ENCODE results near the gene GTF2IRD1. TPM values are rescaled to one million over a fixed set of nuclear protein-coding genes. Genes with fewer than 3 reads are reported as not detected.
"Not testable (repeated sequence)": the region's sequence is repeated elsewhere in the genome, so short reads cannot be mapped to it uniquely, and the experiment has no call there.

GTF2IRD1 gene, protein sequence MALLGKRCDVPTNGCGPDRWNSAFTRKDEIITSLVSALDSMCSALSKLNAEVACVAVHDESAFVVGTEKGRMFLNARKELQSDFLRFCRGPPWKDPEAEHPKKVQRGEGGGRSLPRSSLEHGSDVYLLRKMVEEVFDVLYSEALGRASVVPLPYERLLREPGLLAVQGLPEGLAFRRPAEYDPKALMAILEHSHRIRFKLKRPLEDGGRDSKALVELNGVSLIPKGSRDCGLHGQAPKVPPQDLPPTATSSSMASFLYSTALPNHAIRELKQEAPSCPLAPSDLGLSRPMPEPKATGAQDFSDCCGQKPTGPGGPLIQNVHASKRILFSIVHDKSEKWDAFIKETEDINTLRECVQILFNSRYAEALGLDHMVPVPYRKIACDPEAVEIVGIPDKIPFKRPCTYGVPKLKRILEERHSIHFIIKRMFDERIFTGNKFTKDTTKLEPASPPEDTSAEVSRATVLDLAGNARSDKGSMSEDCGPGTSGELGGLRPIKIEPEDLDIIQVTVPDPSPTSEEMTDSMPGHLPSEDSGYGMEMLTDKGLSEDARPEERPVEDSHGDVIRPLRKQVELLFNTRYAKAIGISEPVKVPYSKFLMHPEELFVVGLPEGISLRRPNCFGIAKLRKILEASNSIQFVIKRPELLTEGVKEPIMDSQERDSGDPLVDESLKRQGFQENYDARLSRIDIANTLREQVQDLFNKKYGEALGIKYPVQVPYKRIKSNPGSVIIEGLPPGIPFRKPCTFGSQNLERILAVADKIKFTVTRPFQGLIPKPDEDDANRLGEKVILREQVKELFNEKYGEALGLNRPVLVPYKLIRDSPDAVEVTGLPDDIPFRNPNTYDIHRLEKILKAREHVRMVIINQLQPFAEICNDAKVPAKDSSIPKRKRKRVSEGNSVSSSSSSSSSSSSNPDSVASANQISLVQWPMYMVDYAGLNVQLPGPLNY
- total RNA-seq (2012; rRNA removed) = 5.2 and 5.8 TPM in 2 replicates

DNA sequence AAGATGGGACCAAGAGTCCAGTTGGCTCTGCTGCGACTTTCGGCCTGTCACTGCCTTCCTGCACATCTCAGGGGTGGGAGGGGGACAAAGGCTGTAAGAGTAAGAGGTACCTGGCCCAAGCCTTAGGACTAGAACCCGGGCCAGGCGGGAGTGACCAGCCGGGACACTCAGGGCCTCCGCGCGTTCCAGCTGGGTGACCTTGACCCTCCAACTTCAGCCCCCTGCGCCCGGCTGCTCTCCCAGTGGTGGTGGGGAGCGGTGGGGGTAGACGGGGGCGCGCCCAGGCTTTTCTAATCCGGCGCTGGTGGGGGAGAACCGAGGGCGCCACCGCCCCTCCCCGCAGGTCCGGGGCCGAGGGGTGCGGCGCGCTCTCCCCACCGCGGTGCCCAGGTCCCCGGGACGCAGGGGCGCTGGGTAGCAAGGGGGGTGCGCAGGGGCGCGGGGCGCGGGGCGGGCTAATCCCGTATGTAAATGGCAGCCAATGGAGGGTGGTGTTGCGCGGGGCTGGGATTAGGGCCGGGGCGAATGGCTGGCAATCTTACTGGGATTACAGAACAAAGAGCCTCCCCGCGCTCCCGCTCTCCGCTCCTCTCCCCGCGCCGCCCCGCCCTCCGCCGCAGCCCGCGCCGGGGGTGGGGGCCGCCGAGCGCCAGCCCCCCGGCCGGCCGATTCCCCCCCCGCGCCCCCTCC lies at the start of gene GTF2IRD1:
Gene GTF2IRD1, plus strand, starts transcription at position 585 of the 690 bp plus-strand sequence. CDS start 54,175 bp downstream, outside the sequence.
- Histone ChIP-seq H3K9me3 (replicated peaks; ENCODE audit: low read length) (no peaks in the 10 kb centered on the region), H3K4me3 (ENCODE audit: low read length) (peak within 1 kb of the TSS; percentile 83), H3K9ac (ENCODE audit: low read depth, low read length) (peak within 1 kb of the TSS; percentile 93), H3K36me3 (ENCODE audit: insufficient read depth, low read length) (no peaks in the 10 kb centered on the region), H3K4me1 (ENCODE audit: control insufficient read depth, insufficient read depth, low read length) (peaks cover 45% of the 10 kb centered on the region), H3K27me3 (ENCODE audit: control insufficient read depth, insufficient read depth, low read length) (no peaks in the 10 kb centered on the region), H3K4me2 (ENCODE audit: low read length) (peak within 1 kb of the TSS; percentile 99)

DNA sequence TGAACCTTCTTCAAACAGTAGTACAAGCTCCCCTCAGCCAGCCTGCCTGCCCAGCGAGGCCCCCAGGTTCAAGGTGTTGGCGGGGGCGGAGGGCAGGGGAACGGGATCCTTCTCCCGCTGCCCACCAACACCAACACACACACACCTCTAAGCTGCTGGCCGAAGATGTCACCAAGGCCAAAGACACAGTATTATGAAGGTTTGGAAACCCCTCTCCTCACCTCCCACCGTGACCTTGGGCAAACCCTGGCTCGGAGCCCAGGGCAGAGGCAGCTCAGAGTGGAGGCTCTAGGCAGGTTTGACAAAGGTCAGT lies 49.4 kb upstream of the GTF2IRD1 start:
- H3K27me3 ChIP-seq (ENCODE audit: control insufficient read depth, insufficient read depth, low read length) = no peaks in the 10 kb centered on the region
- H3K4me3 ChIP-seq (ENCODE audit: low read length) = no peak overlapping the region
- H3K4me1 ChIP-seq (ENCODE audit: control insufficient read depth, insufficient read depth, low read length) = no peaks in the 10 kb centered on the region
- no peaks in the 10 kb centered on the region for H3K9me3 ChIP-seq (replicated peaks; ENCODE audit: low read length)
- peaks cover 34% of the 10 kb centered on the region for H3K36me3 ChIP-seq (ENCODE audit: insufficient read depth, low read length)
- H3K4me2 ChIP-seq (ENCODE audit: low read length) = no peak overlapping the region
- no peak overlapping the region for H3K9ac ChIP-seq (ENCODE audit: low read depth, low read length)

DNA sequence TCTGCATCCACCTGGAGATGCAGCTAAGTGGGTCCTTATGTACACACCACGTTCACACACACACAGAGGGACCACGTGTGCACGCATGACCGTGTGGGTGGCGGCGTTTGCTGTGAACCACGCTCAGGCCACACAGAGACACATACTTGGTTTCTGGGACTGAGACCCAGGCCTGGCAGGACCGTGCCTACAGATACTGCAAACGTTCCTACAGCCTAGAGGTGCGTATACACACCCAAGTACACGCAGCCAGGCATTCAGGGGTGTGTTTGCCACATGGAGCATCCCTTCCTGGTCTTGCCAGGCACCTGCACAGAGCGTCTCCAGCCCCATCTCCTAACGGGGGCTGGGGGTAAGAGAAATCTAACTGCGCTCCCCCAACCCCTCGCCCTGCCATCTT lies 49.0 kb upstream of the GTF2IRD1 start:
- H3K4me2 ChIP-seq (ENCODE audit: low read length) = no peak overlapping the region
- peaks cover 34% of the 10 kb centered on the region for H3K36me3 ChIP-seq (ENCODE audit: insufficient read depth, low read length)
- no peak overlapping the region for H3K9ac ChIP-seq (ENCODE audit: low read depth, low read length)
- H3K4me3 ChIP-seq (ENCODE audit: low read length) = no peak overlapping the region
- H3K9me3 ChIP-seq (replicated peaks; ENCODE audit: low read length) = no peaks in the 10 kb centered on the region
- H3K4me1 ChIP-seq (ENCODE audit: control insufficient read depth, insufficient read depth, low read length) = no peaks in the 10 kb centered on the region
- no peaks in the 10 kb centered on the region for H3K27me3 ChIP-seq (ENCODE audit: control insufficient read depth, insufficient read depth, low read length)

DNA sequence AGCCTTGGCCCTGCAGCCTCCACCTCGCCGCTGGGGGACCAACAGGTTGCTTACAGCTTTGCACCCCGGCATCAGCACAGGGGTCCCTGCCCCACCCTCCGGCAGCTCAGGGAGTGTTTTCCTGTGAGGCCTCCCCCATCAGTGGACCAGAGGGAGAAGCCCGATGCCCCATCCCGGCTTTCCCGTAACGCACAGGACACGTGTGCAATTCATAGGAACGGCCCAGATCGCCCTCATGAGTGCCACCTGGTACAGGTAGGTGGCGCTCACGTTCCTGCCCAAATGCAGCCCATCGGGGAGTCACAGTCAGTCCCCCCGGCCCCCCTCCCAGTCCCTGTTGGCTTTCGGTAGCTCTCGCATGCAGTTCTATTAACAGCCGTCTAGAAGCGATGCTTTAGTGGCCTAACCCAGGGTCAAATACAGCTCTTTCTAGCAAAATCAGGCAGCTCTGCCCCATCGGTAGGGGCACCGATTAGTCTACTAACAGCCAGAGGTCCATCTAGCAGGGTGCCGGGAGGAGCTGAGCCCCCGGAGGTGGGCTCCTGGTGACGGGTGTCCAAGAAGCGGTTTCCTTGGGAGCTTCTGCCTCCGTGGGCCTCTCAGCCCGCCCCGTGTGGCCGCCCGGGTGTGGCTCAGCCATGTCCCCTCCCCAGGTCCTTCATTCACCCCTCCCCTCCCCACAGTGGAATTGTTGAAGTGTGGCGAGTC lies 48.4 kb upstream of the GTF2IRD1 start:
- H3K9ac ChIP-seq (ENCODE audit: low read depth, low read length) = no peak overlapping the region
- peaks cover 33% of the 10 kb centered on the region for H3K36me3 ChIP-seq (ENCODE audit: insufficient read depth, low read length)
- H3K4me2 ChIP-seq (ENCODE audit: low read length) = no peak overlapping the region
- H3K4me3 ChIP-seq (ENCODE audit: low read length) = no peak overlapping the region
- H3K9me3 ChIP-seq (replicated peaks; ENCODE audit: low read length) = no peaks in the 10 kb centered on the region
- H3K27me3 ChIP-seq (ENCODE audit: control insufficient read depth, insufficient read depth, low read length) = no peaks in the 10 kb centered on the region
- H3K4me1 ChIP-seq (ENCODE audit: control insufficient read depth, insufficient read depth, low read length) = no peaks in the 10 kb centered on the region

DNA sequence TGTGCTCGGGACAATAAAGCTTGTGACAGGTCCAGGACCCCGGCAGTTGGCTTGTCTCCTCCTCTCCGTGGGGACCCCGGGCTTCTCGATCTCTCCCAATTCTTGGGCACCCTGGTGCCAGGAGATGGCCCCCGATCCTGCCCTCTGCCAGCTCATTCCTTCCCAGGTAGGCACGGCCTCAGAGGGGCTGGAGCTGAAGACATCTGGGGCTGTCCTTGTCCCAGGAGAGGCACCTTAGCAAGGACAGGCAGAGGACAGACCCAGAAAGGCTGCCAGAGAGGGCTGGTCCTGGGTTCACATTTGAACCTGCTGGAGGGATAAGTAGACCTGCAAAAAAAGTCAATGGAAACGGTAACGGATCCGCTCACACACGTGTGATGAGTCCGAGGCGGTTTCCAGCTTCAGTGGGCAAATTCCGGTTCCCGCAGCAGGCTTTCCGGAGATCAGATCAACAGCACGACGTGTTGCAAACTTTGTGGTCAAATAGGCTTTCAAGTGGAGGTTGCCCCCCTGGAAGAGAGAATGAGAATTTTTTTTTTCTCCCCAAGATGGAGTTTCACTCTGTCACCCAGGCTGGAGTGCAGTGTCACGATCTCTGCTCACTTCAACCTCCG lies 47.7 kb upstream of the GTF2IRD1 start:
- H3K9ac ChIP-seq (ENCODE audit: low read depth, low read length) = no peak overlapping the region
- no peaks in the 10 kb centered on the region for H3K9me3 ChIP-seq (replicated peaks; ENCODE audit: low read length)
- no peak overlapping the region for H3K4me2 ChIP-seq (ENCODE audit: low read length)
- H3K4me1 ChIP-seq (ENCODE audit: control insufficient read depth, insufficient read depth, low read length) = no peaks in the 10 kb centered on the region
- no peaks in the 10 kb centered on the region for H3K27me3 ChIP-seq (ENCODE audit: control insufficient read depth, insufficient read depth, low read length)
- H3K4me3 ChIP-seq (ENCODE audit: low read length) = no peak overlapping the region
- peaks cover 26% of the 10 kb centered on the region for H3K36me3 ChIP-seq (ENCODE audit: insufficient read depth, low read length)

DNA sequence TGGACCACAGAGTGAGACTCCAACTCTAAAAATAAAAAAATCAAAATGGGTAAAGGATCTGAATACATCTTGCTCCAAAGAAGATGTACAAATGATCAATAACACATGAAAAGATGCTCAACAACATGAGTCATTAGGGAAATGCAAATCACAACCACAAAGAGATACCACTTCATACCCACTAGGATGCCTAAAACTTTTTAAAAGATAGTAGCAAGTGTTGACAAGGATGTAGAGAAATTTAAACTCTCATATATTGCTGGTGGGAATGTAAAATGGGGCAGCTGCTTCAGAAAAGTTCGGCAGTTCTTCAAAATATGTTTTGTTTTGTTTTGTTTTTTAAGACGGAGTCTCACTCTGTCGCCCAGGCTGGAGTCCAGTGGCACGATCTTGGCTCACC lies 45.7 kb upstream of the GTF2IRD1 start:
- H3K4me2 ChIP-seq (ENCODE audit: low read length) = no peak overlapping the region
- H3K27me3 ChIP-seq (ENCODE audit: control insufficient read depth, insufficient read depth, low read length) = no peaks in the 10 kb centered on the region
- H3K4me3 ChIP-seq (ENCODE audit: low read length) = no peak overlapping the region
- no peaks in the 10 kb centered on the region for H3K9me3 ChIP-seq (replicated peaks; ENCODE audit: low read length)
- no peak overlapping the region for H3K9ac ChIP-seq (ENCODE audit: low read depth, low read length)
- no peaks in the 10 kb centered on the region for H3K4me1 ChIP-seq (ENCODE audit: control insufficient read depth, insufficient read depth, low read length)
- peaks cover 14% of the 10 kb centered on the region for H3K36me3 ChIP-seq (ENCODE audit: insufficient read depth, low read length)

DNA sequence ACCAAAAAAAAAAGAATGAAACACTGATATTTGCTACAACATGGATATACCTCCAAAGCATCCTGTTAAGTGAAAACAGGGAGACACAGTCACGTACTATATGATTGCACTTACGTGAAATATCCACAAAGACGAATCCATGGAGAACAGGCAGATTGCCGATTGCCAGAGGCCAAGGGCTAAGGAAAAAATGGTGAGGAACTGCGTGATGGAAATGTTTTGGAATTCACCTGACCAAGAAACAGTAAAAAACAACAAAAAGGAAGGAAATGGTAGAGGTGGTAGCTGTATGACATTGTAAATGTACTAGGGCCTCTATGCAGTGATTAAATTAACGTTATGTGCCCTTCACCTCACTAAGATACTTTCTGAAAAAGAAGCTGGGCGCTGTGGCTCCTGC lies 44.1 kb upstream of the GTF2IRD1 start:
- H3K4me1 ChIP-seq (ENCODE audit: control insufficient read depth, insufficient read depth, low read length) = no peaks in the 10 kb centered on the region
- H3K9ac ChIP-seq (ENCODE audit: low read depth, low read length) = no peak overlapping the region
- H3K4me3 ChIP-seq (ENCODE audit: low read length) = no peak overlapping the region
- H3K36me3 ChIP-seq (ENCODE audit: insufficient read depth, low read length) = peaks cover 6% of the 10 kb centered on the region
- H3K27me3 ChIP-seq (ENCODE audit: control insufficient read depth, insufficient read depth, low read length) = no peaks in the 10 kb centered on the region
- no peak overlapping the region for H3K4me2 ChIP-seq (ENCODE audit: low read length)
- no peaks in the 10 kb centered on the region for H3K9me3 ChIP-seq (replicated peaks; ENCODE audit: low read length)

DNA sequence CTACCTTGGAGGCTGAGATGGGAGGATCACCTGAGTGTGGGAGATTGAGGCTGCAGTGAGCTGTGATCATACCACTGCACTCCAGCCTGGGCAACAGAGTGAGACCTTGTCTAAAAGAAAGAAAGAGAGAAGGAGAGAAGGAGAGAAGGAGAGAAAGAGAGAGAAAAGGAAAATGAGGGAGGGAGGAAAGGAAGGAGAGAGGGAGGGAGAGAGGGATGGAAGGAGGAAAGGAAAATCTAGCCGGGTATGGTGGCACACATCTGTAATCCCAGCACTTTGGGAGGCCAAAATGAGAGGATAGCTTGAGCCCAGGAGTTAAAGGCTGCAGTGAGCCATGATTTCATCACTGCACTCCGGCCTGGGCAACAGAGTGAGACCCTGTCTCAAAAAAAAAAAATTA lies 42.9 kb upstream of the GTF2IRD1 start:
- Histone ChIP-seq H3K27me3 (ENCODE audit: control insufficient read depth, insufficient read depth, low read length) (no peaks in the 10 kb centered on the region), H3K9me3 (replicated peaks; ENCODE audit: low read length) (no peaks in the 10 kb centered on the region), H3K4me3 (ENCODE audit: low read length) (no peak overlapping the region), H3K4me1 (ENCODE audit: control insufficient read depth, insufficient read depth, low read length) (no peaks in the 10 kb centered on the region), H3K4me2 (ENCODE audit: low read length) (no peak overlapping the region), H3K36me3 (ENCODE audit: insufficient read depth, low read length) (no peaks in the 10 kb centered on the region), H3K9ac (ENCODE audit: low read depth, low read length) (no peak overlapping the region)

DNA sequence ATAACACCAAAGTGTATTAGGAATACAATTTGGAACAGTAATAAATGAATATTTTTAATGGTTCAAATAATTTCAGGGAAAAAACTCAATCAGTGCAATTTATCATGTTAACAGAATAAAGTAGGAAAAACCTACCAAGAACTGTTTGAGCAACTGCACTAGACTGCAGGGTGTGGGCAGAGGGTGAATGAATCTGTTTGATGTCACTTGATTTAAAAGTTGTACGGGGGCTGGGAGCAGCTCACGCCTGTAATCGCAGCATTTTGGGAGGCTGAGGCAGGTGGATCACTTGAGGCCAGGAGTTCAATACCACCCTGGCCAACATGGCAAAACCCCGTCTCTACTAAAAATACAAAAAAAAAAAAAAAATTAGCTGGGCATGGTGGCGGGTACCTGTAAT lies 42.1 kb upstream of the GTF2IRD1 start:
- H3K9me3 ChIP-seq (replicated peaks; ENCODE audit: low read length); H3K9ac ChIP-seq (ENCODE audit: low read depth, low read length); H3K27me3 ChIP-seq (ENCODE audit: control insufficient read depth, insufficient read depth, low read length); H3K4me3 ChIP-seq (ENCODE audit: low read length); H3K4me1 ChIP-seq (ENCODE audit: control insufficient read depth, insufficient read depth, low read length); H3K36me3 ChIP-seq (ENCODE audit: insufficient read depth, low read length); H3K4me2 ChIP-seq (ENCODE audit: low read length): not testable (repeated sequence)

DNA sequence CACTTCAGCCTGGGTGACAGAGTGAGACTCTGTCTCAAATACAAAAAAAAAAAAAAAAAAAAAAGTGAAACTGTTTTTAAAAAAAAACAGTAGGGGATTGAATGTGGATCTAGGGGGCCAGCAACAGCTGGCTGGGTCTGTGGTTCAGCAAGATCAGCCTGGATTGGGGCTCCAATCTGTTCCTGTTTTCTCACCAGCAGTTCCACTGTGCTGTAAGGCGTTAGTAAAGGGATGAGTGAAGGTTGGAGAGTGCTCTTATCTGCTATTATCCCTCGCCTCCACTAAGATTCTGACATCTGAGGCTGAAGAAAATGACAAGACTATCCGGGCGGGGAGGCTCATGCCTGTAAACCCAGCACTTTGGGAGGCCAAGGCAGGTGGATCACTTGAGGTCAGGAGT lies 41.6 kb upstream of the GTF2IRD1 start:
- Histone ChIP-seq H3K9ac (ENCODE audit: low read depth, low read length) (no peak overlapping the region), H3K27me3 (ENCODE audit: control insufficient read depth, insufficient read depth, low read length) (no peaks in the 10 kb centered on the region), H3K36me3 (ENCODE audit: insufficient read depth, low read length) (no peaks in the 10 kb centered on the region), H3K4me1 (ENCODE audit: control insufficient read depth, insufficient read depth, low read length) (no peaks in the 10 kb centered on the region), H3K4me3 (ENCODE audit: low read length) (no peak overlapping the region), H3K4me2 (ENCODE audit: low read length) (no peak overlapping the region), H3K9me3 (replicated peaks; ENCODE audit: low read length) (no peaks in the 10 kb centered on the region)
